ENCODE data around the gene KCTD21.

Gene KCTD21

DNA sequence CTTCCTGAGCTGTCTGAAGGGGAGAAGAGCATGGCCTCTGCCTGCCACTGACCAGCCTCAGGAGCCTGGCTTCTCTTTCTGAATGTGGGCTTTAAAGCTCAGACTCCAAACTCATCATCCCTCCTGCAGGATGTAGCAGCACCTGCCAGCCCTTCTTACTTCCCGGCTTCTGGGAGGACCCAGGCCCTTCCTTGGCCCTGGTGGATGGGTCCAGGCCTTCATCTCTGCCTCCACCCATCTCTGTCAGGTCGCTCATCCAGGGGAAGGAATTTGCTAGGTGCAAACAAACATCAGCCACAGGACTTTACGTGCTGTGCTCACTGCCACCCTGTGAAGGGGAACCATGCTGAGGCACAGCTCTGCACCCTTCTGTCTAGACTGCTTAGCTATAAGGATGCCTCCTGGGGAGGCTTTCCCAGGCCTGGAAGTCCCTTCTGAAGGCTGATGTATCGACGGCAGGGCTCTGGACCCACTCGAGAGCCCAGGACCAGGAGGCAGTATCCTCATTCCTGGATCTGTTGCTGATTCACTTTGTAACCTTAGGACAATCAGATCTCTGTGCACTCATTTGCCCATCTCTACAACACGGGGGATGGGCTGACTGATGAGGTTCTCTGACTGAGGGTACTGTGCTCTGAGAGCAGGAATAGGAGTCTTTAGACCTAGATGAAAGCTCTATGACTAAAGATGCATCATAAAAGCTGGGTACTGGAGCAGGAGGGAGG lies 31.2 kb upstream of the KCTD21 start:
- in situ Hi-C loops (cut with HindIII; ENCODE audit: low sequenced_read_pairs): no loop called here

DNA sequence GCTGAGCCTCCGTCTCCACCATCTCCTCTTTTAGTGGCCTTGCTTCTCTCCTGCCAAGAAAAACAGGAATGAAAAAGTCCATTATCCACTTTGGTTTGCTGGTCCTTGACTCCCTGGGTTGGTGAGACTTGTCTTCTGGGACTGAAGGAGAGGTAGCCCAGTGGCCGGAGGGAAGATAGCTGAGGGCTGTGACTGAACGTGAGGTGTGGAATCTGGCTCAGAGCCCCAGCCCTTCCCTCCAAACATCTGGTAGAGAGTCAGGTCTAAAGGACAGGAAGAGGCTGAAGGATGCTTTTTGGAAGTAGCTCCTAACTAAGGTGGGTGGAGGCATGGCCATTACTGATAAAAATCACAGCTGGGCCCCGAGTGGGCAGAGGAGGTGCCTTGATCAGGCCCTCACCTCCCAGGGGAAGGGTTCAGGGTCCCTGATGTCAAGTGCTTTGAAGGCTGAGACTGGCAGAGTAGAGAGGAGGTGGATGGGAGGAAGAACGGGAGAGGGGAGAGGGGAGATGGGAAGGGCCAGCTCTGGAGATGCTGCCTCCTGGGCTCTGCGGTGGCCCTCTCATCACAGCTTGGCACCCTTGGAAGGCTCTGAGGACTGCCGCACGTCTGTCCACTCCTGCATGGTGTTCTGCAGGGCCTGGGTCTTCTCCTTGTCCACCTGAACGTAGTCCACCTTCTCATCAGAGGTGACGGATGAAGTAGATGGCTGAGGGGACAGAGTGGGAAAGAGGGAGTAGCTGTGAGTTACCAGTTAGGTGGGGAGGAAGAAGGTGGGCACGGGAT lies 30.5 kb upstream of the KCTD21 start:
- in situ Hi-C loops (cut with HindIII; ENCODE audit: low sequenced_read_pairs): no loop called here

- in situ Hi-C loops (cut with HindIII; ENCODE audit: low sequenced_read_pairs): no loop called here
These were observed 29.5 kb upstream of the KCTD21 start for GRCh38 chr11:78217650-78218541.

DNA sequence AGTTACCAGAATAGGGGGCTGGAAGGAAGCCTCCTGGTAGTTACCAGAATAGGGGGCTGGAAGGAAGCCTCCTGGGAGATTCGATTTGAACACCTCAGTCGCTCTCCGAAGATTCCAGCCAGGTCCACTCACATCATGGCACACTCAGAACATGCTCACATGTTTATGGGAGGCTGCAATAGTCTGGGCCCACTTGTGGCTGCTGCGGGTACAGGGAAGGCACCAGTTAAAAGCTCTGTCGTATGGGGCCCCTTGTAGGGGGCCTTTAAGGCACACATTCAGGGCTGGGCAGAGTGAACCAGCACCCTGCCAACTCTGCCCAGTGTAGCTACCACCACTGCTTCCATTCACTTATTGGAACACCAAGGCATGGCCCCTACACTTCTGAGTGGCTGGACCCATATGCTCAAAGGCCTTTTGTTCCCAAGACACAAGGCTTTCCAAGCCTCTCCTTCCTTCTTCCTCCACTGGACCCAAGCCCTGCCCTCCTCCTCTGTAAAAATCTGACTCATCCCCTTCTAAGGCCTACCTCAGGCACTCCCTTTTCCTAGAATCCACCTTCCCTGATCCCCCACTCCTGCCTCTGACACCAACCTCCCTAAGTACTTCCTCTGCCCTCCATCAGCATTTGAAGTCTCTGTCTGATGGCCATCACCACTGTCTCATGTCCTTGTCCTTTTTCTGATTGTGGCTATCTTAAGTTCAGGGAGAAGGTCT lies 28.3 kb upstream of the KCTD21 start:
- in situ Hi-C loops (cut with HindIII; ENCODE audit: low sequenced_read_pairs): no loop called here

GRCh38 chr11:78216021-78216420 lies 27.6 kb upstream of the KCTD21 start:
- in situ Hi-C loops (cut with HindIII; ENCODE audit: low sequenced_read_pairs): no loop called here

DNA sequence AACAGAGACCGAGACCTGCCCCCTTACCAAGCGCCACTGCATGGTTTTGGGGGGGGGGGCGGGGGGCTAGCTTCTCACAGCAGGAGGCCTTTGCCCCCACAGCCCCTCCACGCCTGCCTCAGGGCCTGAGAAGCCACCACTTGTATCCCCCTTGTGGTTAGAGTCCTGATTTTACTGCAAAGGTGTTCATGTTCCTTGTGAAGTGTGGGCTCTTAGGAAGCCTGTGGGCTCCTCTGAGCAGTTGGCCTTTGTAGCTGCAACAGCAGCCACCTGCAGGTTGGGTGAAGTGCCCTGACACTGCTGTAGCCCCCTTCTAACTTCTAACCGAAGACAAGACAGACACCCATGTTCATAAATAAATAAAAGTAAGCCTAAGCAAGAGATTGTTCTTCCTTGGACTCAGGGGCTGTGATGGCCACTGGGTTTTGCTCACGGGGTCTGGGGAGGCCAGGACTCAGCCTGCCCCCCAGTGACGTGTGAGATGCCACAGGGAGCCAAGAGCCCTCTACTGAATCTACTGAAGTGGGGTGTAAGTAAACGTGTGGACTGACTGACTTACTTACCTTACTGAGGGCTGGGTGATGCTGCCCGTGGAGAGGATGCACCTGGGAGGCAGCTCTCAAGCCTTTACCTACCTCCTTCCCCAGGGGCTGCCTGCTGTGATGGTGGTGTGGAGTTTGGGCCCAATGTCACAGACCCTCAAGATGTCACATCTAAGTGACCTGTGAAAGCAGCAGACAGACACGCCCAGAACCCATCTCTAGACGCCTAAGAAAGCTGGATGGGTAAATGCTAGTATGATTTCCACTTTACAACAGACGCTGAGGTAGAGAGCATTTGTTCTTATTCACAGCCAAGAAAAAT lies 26.1 kb upstream of the KCTD21 start:
- in situ Hi-C loops (cut with HindIII; ENCODE audit: low sequenced_read_pairs): no loop called here

DNA sequence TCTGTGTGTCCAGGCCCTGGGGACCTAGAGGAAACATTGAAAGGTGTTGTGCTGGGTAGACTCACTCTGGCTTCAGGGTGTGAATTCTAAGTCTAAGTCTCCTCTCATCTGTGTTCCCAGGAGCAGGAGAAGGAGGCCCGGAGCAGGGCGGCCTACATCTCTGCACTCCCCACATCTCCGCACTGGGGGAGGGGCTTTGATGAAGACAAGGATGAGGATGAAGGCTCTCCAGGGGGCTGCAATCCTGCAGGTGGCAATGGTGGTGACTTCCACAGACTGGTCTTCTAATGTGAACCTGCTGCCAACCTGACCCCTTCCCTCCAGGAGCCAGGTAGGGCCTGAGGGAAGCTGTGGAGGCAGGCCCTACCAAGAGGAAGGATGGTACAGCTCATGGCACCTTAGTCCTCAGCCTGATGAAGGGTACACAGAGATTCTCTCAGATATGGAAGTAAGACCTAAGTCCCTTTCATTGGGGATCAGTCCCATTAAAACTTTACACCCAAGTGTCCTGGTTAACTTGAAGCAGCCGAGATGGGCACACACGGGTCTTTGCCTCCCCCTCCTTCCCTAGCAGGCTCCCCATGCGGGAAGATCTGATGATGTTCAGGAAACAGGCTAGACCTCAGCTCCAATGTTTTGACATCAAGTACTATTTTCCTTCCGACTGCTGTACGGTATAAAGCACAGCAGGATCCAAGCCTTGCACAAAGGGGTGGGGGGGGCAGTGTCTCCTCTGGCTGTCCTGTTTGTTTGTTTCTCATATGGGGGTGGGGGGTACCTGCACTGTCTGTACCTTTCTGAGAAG lies 25.3 kb upstream of the KCTD21 start:
- in situ Hi-C loops (cut with HindIII; ENCODE audit: low sequenced_read_pairs): no loop called here

- in situ Hi-C loops (cut with HindIII; ENCODE audit: low sequenced_read_pairs): no loop called here
These were observed 24.4 kb upstream of the KCTD21 start for GRCh38 chr11:78212586-78213371.

- in situ Hi-C loops (cut with HindIII; ENCODE audit: low sequenced_read_pairs): no loop called here
These were observed 23.1 kb upstream of the KCTD21 start for GRCh38 chr11:78211565-78211964.

DNA sequence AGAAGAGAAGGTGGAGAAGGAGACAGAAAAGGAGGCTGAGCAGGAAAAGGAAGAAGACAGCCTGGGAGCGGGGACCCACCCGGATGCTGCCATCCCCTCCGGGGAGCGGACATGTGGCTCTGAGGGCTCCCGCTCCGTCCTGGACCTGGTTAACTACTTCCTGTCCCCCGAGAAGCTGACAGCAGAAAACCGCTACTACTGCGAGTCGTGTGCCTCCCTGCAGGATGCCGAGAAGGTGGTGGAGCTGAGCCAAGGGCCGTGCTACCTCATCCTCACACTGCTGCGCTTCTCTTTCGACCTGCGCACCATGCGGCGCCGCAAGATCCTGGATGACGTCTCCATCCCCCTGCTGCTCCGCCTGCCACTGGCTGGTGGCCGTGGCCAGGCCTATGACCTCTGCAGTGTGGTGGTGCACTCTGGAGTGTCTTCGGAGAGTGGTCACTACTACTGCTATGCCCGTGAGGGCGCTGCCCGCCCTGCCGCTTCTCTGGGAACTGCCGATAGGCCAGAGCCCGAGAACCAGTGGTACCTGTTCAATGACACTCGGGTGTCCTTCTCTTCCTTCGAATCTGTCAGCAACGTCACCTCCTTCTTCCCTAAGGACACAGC lies 21.7 kb upstream of the KCTD21 start:
- in situ Hi-C loops (cut with HindIII; ENCODE audit: low sequenced_read_pairs): no loop called here

DNA sequence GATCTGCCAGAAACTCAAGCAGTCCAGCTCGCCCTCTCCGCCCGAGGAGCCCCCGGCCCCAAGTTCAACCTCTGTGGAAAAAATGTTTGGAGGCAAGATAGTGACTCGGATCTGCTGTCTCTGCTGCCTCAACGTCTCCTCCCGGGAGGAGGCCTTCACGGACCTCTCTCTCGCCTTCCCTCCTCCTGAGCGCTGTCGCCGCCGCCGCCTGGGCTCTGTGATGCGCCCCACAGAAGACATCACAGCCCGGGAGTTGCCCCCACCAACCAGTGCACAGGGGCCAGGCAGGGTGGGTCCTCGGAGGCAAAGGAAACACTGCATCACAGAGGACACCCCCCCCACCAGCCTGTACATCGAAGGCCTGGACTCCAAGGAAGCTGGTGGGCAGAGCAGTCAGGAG lies 21.1 kb upstream of the KCTD21 start:
- in situ Hi-C loops (cut with HindIII; ENCODE audit: low sequenced_read_pairs): no loop called here

- in situ Hi-C loops (cut with HindIII; ENCODE audit: low sequenced_read_pairs): no loop called here
These were observed 20.1 kb upstream of the KCTD21 start for GRCh38 chr11:78208257-78209165.

- in situ Hi-C loops (cut with HindIII; ENCODE audit: low sequenced_read_pairs): no loop called here
These were observed 19.3 kb upstream of the KCTD21 start for GRCh38 chr11:78207532-78208256.

DNA sequence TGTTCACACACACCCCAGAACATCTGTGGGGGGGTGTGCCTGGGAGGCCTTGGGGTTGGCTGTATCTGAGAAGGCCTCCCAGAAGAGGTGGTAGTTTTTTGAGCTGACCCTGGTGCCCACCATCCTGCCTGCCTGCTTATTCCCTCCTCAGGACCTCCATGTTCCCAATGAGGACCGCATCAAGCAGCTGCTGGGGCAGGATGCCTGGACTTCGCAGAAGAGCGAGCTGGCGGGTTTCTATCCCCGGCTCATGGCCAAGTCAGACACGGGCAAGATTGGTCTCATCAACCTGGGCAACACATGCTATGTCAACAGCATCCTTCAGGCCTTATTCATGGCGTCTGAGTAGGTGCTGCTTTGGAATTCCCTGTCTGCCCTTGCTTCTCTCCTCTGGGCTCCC lies 17.3 kb upstream of the KCTD21 start:
- in situ Hi-C loops (cut with HindIII; ENCODE audit: low sequenced_read_pairs): no loop called here

- in situ Hi-C loops (cut with HindIII; ENCODE audit: low sequenced_read_pairs): no loop called here
These were observed 16.8 kb upstream of the KCTD21 start for GRCh38 chr11:78205256-78205655.

- in situ Hi-C loops (cut with HindIII; ENCODE audit: low sequenced_read_pairs): no loop called here
These were observed 14.8 kb upstream of the KCTD21 start for GRCh38 chr11:78203184-78203583.
